NOMO-1 treated with dmso at 0.1 percent for 144 hours (cell line): ENCODE data around the gene PM20D1.
"Not testable (repeated sequence)": the region's sequence is repeated elsewhere in the genome, so short reads cannot be mapped to it uniquely, and the experiment has no call there.

ENCODE experiments used
- DNase-seq: peaks from one replicate; lab custom pipeline; 2025; ENCODE audit not compliant: unreplicated experiment; lab: John Stamatoyannopoulos, UW

The PM20D1 gene, protein sequence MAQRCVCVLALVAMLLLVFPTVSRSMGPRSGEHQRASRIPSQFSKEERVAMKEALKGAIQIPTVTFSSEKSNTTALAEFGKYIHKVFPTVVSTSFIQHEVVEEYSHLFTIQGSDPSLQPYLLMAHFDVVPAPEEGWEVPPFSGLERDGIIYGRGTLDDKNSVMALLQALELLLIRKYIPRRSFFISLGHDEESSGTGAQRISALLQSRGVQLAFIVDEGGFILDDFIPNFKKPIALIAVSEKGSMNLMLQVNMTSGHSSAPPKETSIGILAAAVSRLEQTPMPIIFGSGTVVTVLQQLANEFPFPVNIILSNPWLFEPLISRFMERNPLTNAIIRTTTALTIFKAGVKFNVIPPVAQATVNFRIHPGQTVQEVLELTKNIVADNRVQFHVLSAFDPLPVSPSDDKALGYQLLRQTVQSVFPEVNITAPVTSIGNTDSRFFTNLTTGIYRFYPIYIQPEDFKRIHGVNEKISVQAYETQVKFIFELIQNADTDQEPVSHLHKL

GRCh38 chr1:205849619-205850355, at the start of gene PM20D1:
Gene PM20D1, minus strand, starts transcription at chr1:205850132. Its CDS starts 60 bp downstream, at chr1:205850072.
- DNase-seq: peak; percentile 93

GRCh38 chr1:205896351-205896750, 46.4 kb upstream of the PM20D1 start:
- DNase-seq: no peak

- DNase-seq: not testable (repeated sequence)
Measured at GRCh38 chr1:205894119-205894518, 44.2 kb upstream of the PM20D1 start.

GRCh38 chr1:205892175-205892574, 42.2 kb upstream of the PM20D1 start:
- DNase-seq: not testable (repeated sequence)

- not testable (repeated sequence) for DNase-seq
Measured at GRCh38 chr1:205891481-205891880, 41.5 kb upstream of the PM20D1 start.

DNA sequence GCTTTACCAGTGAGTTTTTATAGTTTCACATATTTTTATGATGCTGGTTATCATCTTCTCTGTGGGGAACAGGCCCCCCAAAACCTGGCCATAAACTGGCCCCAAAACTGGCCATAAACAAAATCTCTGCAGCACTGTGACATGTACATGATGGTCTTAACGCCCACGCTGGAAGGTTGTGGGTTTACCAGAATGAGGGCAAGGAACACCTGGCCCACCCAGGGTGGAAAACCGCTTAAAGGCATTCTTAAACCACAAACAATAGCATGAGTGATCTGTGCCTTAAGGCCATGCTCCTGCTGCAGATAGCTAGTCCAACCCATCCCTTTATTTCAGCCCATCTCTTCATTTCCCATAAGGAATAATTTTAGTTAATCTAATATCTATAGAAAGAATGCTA, 40.7 kb upstream of the PM20D1 start:
- not testable (repeated sequence) for DNase-seq

- DNase-seq: not testable (repeated sequence)
Measured at GRCh38 chr1:205889706-205890105, 39.8 kb upstream of the PM20D1 start.

DNA sequence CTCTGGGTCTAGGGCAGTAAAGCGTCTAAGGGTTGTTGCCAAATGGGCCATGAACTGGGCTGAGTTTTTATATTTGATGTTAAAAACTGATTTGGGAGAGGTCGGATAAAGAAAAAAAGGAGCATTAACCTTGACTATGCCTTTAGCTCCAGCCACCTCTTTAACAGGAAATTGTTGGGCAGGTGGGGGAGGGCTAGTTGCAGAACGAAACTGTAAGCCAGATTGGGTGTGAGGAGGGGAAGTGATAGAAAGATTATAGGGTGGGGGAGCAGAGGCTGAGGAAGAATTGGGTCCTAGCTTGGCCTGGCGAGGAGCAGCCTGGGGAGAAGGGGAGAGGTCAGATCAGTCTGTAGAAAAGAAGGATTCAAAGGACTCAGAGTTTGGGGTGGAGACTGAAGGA, 39.1 kb upstream of the PM20D1 start:
- peak; percentile 22 for DNase-seq

- no peak for DNase-seq
Measured at GRCh38 chr1:205883792-205884191, 33.9 kb upstream of the PM20D1 start.

- no peak for DNase-seq
Measured at GRCh38 chr1:205880923-205881322, 31.0 kb upstream of the PM20D1 start.

DNA sequence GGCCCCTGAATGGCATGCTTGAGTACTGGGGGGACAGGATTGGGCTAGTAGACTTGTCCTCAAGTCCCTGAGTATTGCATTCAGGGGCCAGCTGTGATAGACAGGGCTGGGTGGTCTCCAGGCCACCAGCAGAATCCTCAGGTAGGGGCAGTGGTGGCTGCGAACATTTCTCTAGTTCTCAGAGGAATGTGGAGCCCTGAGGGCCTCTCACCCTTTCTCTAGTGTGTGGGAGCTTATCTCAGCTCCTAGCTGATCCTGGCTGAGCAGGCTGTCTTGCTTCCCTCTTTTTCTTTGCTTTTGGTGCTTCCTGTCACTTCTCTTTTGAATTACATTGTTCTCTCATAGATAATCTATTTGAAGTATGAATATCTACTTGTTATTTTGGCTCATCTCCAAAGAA, 30.0 kb upstream of the PM20D1 start:
- no peak for DNase-seq

GRCh38 chr1:205878026-205878425, 28.1 kb upstream of the PM20D1 start:
- DNase-seq: no peak

- DNase-seq: not testable (repeated sequence)
Measured at GRCh38 chr1:205873148-205873547, 23.2 kb upstream of the PM20D1 start.

GRCh38 chr1:205870236-205870635, 20.3 kb upstream of the PM20D1 start:
- no peak for DNase-seq

- no peak for DNase-seq
Measured at GRCh38 chr1:205861540-205861939, 11.6 kb upstream of the PM20D1 start.

- no peak for DNase-seq
Measured at GRCh38 chr1:205858141-205858961, 8.4 kb upstream of the PM20D1 start.

GRCh38 chr1:205857501-205857900, 7.6 kb upstream of the PM20D1 start:
- DNase-seq: not testable (repeated sequence)

GRCh38 chr1:205856433-205856832, 6.5 kb upstream of the PM20D1 start:
- DNase-seq: no peak

- DNase-seq: no peak
Measured at GRCh38 chr1:205852969-205853368, 3.0 kb upstream of the PM20D1 start.

DNA sequence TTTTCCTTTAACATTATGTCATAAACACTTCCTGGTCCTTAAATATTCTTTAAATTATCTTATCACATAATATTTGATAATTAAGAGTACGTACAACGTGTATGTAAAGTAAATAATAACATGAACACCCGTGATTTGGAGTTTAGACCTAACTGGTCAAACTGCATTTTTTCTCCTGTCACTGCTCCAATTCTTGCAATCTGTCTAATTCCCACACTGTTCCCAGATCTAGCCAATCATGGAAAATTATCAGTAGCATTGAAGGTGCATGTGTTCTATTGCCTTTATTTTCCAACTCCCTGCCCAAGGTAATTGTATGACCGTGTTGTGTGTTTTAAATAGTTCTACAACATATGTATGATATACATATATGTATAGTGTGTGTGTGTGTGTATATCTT, 2.1 kb upstream of the PM20D1 start:
- no peak for DNase-seq
